ENCODE measurements around the gene C3orf80. TPM values are rescaled to one million over a fixed set of nuclear protein-coding genes. Genes with fewer than 3 reads are reported as not detected.

C3orf80 gene
- total RNA-seq, 1 experiment from 2014 or later: 0.66 TPM

GRCh38 chr3:160187288-160187687, 37.9 kb upstream of the C3orf80 start (continued):
- TF ChIP-seq JUN (CRISPR knock-in tag; IDR thresholded peaks at IDR 0.05): no peak

- Mint-ChIP-seq H3K9me3 (peaks cover 5% of the 10 kb centered on the region; the same call in 1 of the 2 replicates), H3K4me1 (no peaks in the 10 kb centered on the region), H3K4me3 (no peak overlapping the region), H3K27me3 (ENCODE audit: low read depth) (no peaks in the 10 kb centered on the region), H3K36me3 (no peaks in the 10 kb centered on the region), H3K27ac (no peak overlapping the region)
- no peak for DNase-seq (ENCODE audit: low spot score)
- no peak for ATAC-seq
- ChIA-PET POLR2A (no interaction called here), CTCF (no interaction called here)
- TF ChIP-seq OVOL2 (CRISPR knock-in tag; IDR thresholded peaks at IDR 0.05; ENCODE audit: borderline replicate concordance): no peak
- no peak for TF ChIP-seq PRRX2 (CRISPR knock-in tag; IDR thresholded peaks at IDR 0.05)
- TF ChIP-seq MAX (CRISPR knock-in tag; IDR thresholded peaks at IDR 0.05): no peak
- TF ChIP-seq ZNF232 (CRISPR knock-in tag; IDR thresholded peaks at IDR 0.05): no peak
- no peak for TF ChIP-seq SMAD4 (CRISPR knock-in tag; IDR thresholded peaks at IDR 0.05)
- no peak for TF ChIP-seq JAZF1 (CRISPR knock-in tag; IDR thresholded peaks at IDR 0.05)
- TF ChIP-seq ETV6 (CRISPR knock-in tag; IDR thresholded peaks at IDR 0.05): no peak
- TF ChIP-seq NR3C1 (CRISPR knock-in tag; conservative IDR thresholded peaks at IDR 0.05; ENCODE audit: low read depth): no peak
Measured at GRCh38 chr3:160192310-160193029, 32.8 kb upstream of the C3orf80 start.

GRCh38 chr3:160193644-160194192, 31.5 kb upstream of the C3orf80 start:
- no peaks in the 10 kb centered on the region for H3K27me3 Mint-ChIP-seq (ENCODE audit: low read depth)
- ATAC-seq (no peak), DNase-seq (ENCODE audit: low spot score) (no peak)
- no peak overlapping the region for H3K27ac Mint-ChIP-seq
- no peaks in the 10 kb centered on the region for H3K4me1 Mint-ChIP-seq
- no peaks in the 10 kb centered on the region for H3K36me3 Mint-ChIP-seq
- ChIA-PET CTCF (no interaction called here), POLR2A (no interaction called here)
- peaks cover 4% of the 10 kb centered on the region; the same call in 1 of the 2 replicates for H3K9me3 Mint-ChIP-seq
- H3K4me3 Mint-ChIP-seq: no peak overlapping the region
- TF ChIP-seq ZNF396 (CRISPR knock-in tag; IDR thresholded peaks at IDR 0.05; ENCODE audit: borderline replicate concordance): no peak
- TF ChIP-seq TCF7 (CRISPR knock-in tag; IDR thresholded peaks at IDR 0.05; ENCODE audit: low read depth): no peak
- no peak for TF ChIP-seq ARID4B (CRISPR knock-in tag; IDR thresholded peaks at IDR 0.05; ENCODE audit: borderline replicate concordance)
- no peak for TF ChIP-seq ATF6 (CRISPR knock-in tag; IDR thresholded peaks at IDR 0.05)
- TF ChIP-seq RORB (CRISPR knock-in tag; IDR thresholded peaks at IDR 0.05): no peak
- TF ChIP-seq ELF4 (CRISPR knock-in tag; IDR thresholded peaks at IDR 0.05; ENCODE audit: low read depth): no peak
- TF ChIP-seq ZNF423 (CRISPR knock-in tag; IDR thresholded peaks at IDR 0.05): no peak
- no peak for TF ChIP-seq HMGXB4 (CRISPR knock-in tag; IDR thresholded peaks at IDR 0.05)
- no peak for TF ChIP-seq MAX (CRISPR knock-in tag; IDR thresholded peaks at IDR 0.05)
- no peak for TF ChIP-seq SP1 (CRISPR knock-in tag; conservative IDR thresholded peaks at IDR 0.05)
- TF ChIP-seq NR1H2 (CRISPR knock-in tag; IDR thresholded peaks at IDR 0.05): no peak
- no peak for TF ChIP-seq IRF1 (CRISPR knock-in tag; IDR thresholded peaks at IDR 0.05)
- TF ChIP-seq TEAD4 (CRISPR knock-in tag; IDR thresholded peaks at IDR 0.05): no peak
- TF ChIP-seq NFYB (CRISPR knock-in tag; conservative IDR thresholded peaks at IDR 0.05; ENCODE audit: low read depth): no peak

All from WTC11 (cell line).